A549 (cell line): Measurements from ENCODE around the gene CMKLR1. TPM values are rescaled to one million over a fixed set of nuclear protein-coding genes. Genes with fewer than 3 reads are reported as not detected.

ENCODE experiments used
- ATAC-seq, 2 experiments: fragments of 200-7000 bp in 1 of 2; fragments of >200 bp in 1 of 2; cut with Nextera tagmentation in 1 of 2; cut with Tn5 transposase in 1 of 2; 3 replicates each; pipeline versions ENCODE4 v1.8.0 to v1.9.1; 2018 to 2020; ENCODE audit warnings: mild to moderate bottlenecking in 1 of 2, moderate library complexity in 1 of 2
- CTCF ChIA-PET: fragments of 300-600 bp; sonication (Branson Sonifier 250); formaldehyde crosslinking; extraction: SDS; loops from one replicate; lab custom pipeline; 2021; ENCODE audit warnings: antibody characterized with exemption, inconsistent platforms; lab: Yijun Ruan, JAX
- POLR2A ChIA-PET: fragments of 350-600 bp; formaldehyde crosslinking; extraction: SDS; loops from one replicate; lab custom pipeline; 2021; ENCODE audit warnings: antibody characterized with exemption, inconsistent platforms; lab: Yijun Ruan, JAX
- DNase-seq, 2 experiments: peaks; one replicate each; pipeline versions ENCODE4 v3.0.0 to v3.0.0-alpha.2; 2011 to 2016; ENCODE audit warnings: low read depth in 1 of 2, low spot score in 1 of 2
- FAIRE-seq: peaks from 2 replicates; lab custom pipeline; 2011; peaks lifted over from hg19 to GRCh38; lab: Jason Lieb, UNC
- H3K27ac ChIP-seq, 2 experiments: fragments of >200 bp; sonication (Bioruptor Twin); formaldehyde crosslinking; 3 replicates each; pipeline ENCODE4 v1.5.1; 2016 to 2017
- H3K4me1 ChIP-seq: fragments of >200 bp; sonication (Bioruptor Twin); formaldehyde crosslinking; 3 replicates; pipeline ENCODE4 v1.6.1; 2016
- H3K4me2 ChIP-seq: fragments of >200 bp; sonication (Bioruptor Twin); formaldehyde crosslinking; 3 replicates; pipeline ENCODE4 v1.6.1; 2016
- H3K4me3 ChIP-seq: fragments of >200 bp; sonication (Bioruptor Twin); formaldehyde crosslinking; 3 replicates; pipeline ENCODE4 v1.5.1; 2016
- H3K9me3 ChIP-seq: fragments of >200 bp; sonication (Bioruptor Twin); formaldehyde crosslinking; 3 replicates; pipeline ENCODE4 v1.6.1; 2016
- BHLHE40 ChIP-seq: IDR thresholded peaks from 2 replicates; pipeline ENCODE4 v1.6.1; 2012; ENCODE audit warnings: low read depth, low read length, inconsistent platforms
- EHF ChIP-seq: fragments of 250-450 bp; sonication (Bioruptor Pico); IDR thresholded peaks from 2 replicates; pipeline ENCODE4 v1.5.0; 2020; ENCODE audit warnings: mild to moderate bottlenecking
- FOXS1 ChIP-seq: fragments of 250-450 bp; sonication (Bioruptor Pico); IDR thresholded peaks from 2 replicates; pipeline ENCODE4 v1.5.0; 2020; ENCODE audit warnings: mild to moderate bottlenecking, moderate library complexity
- HOXA7 ChIP-seq: fragments of 250-450 bp; sonication (Bioruptor Pico); IDR thresholded peaks from 2 replicates; pipeline ENCODE4 v1.5.0; 2020; ENCODE audit warnings: mild to moderate bottlenecking, moderate library complexity
- JUNB ChIP-seq: fragments of >200 bp; sonication (Bioruptor Twin); formaldehyde crosslinking; IDR thresholded peaks from 2 replicates; pipeline ENCODE4 v1.6.1; 2016
- MYC ChIP-seq: IDR thresholded peaks from 2 replicates; pipeline ENCODE4 v1.6.1; 2012; ENCODE audit warnings: mild to moderate bottlenecking, inconsistent platforms, low read length, improper control_type of control experiment, borderline replicate concordance
- NPAS2 ChIP-seq: fragments of 250-450 bp; sonication (Bioruptor Pico); IDR thresholded peaks from 2 replicates; pipeline ENCODE4 v1.8.0; 2022; ENCODE audit warnings: mild to moderate bottlenecking, moderate library complexity, borderline replicate concordance
- POLR2A ChIP-seq: IDR thresholded peaks from 2 replicates; pipeline ENCODE4 v1.6.1; 2012; ENCODE audit warnings: mild to moderate bottlenecking, low read length
- POLR2AphosphoS2 ChIP-seq: conservative IDR thresholded peaks from 2 replicates; pipeline ENCODE4 v1.6.1; 2012; ENCODE audit warnings: low read length, improper control_type of control experiment, inconsistent platforms
- RFX5 ChIP-seq: fragments of 450-650 bp; IDR thresholded peaks from 2 replicates; pipeline ENCODE4 v1.7.1; 2014; ENCODE audit warnings: antibody characterized with exemption, mild to moderate bottlenecking, moderate library complexity
- RNF2 ChIP-seq: fragments of 200-600 bp; sonication (generic); IDR thresholded peaks from 2 replicates; pipeline ENCODE4 v1.6.1; 2016; ENCODE audit warnings: low read depth, mild to moderate bottlenecking, antibody characterized with exemption, moderate library complexity, borderline replicate concordance
- TFCP2L1 ChIP-seq: fragments of 250-450 bp; sonication (Bioruptor Pico); IDR thresholded peaks from 2 replicates; pipeline ENCODE4 v1.5.0; 2021; ENCODE audit warnings: mild to moderate bottlenecking
- ZNF302 ChIP-seq: fragments of 250-450 bp; sonication (Bioruptor Pico); IDR thresholded peaks from 2 replicates; pipeline ENCODE4 v1.9.0; 2021; ENCODE audit warnings: inconsistent platforms, mild to moderate bottlenecking, moderate library complexity
- WGBS: methylation state at CpG from one replicate; pipeline ENCODE4 v1.1.6; 2017; ENCODE audit errors: missing lambda C conversion rate; 5-methylcytosine and 5-hydroxymethylcytosine counted together
- polyA plus RNA-seq, 4 experiments: library from polyadenylated mRNA; depleted of rRNA in 3 of 4; stranded (reverse); fragments of >200 nt; fragmentation: RNase III in 1 of 4; extraction: RNeasy Plus Mini Kit Qiagen cat#74134 plus additional on column Dnase treatment in 1 of 4; gene quantifications; 2 replicates in 3 of 4; 3 replicates in 1 of 4; pipeline ENCODE4 v1.2.3, GENCODE V29; 2011 to 2017
- TF ChIP-seq, protein P1 (sequence below): IDR thresholded peaks from 2 replicates; pipeline ENCODE4 v1.6.1; 2012
- TF ChIP-seq, protein P2 (sequence below): fragments of 250-450 bp; sonication (Bioruptor Pico); IDR thresholded peaks from 2 replicates; pipeline ENCODE4 v1.5.0; 2020; ENCODE audit warnings: low read depth, mild to moderate bottlenecking, moderate library complexity
- TF ChIP-seq, protein P3 (sequence below): fragments of >200 bp; sonication (Bioruptor Twin); formaldehyde crosslinking; IDR thresholded peaks from 2 replicates; pipeline ENCODE4 v1.6.1; 2016
- TF ChIP-seq, protein P4 (sequence below): fragments of >200 bp; sonication (Bioruptor Twin); formaldehyde crosslinking; IDR thresholded peaks from 3 replicates; pipeline ENCODE4 v1.6.1; 2016
- TF ChIP-seq, protein P5 (sequence below): fragments of 150-350 bp; IDR thresholded peaks from 2 replicates; pipeline ENCODE4 v1.6.1; 2014; ENCODE audit warnings: low read depth, mild to moderate bottlenecking, low read length
- TF ChIP-seq, protein P6 (sequence below): fragments of 450-650 bp; IDR thresholded peaks from 2 replicates; pipeline ENCODE4 v1.6.1; 2014; ENCODE audit warnings: antibody characterized with exemption
- TF ChIP-seq, protein P7 (sequence below): IDR thresholded peaks from 2 replicates; pipeline ENCODE4 v1.6.1; 2012

CMKLR1 gene
- polyA plus RNA-seq, 2 of the 4 experiments (the other 2 are of a cell fraction), result not detected

DNA sequence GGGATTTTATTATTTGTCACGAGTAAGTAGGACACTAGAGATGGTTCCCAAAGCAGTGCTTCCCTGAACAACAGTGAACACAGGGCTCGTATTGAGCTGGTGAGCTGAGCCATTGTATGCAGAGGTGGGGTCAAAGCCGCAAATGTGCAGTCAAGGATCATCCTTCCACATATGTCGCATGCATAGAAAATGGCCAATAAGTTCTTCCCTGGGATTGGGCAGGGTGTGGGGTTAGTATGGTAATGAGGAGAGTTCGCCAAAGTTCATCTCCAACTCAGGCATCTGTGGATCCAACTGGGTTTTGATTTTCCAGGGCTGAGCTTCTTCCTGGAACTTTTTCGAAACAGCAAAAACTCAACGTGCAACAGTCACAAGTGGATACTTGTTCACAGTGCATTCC is 86.6 kb downstream of the CMKLR1 start:
- DNase-seq (no peak), ATAC-seq (no peak), FAIRE-seq (no peak)
- Histone ChIP-seq H3K4me2 (no peak overlapping the region), H3K9me3 (no peaks in the 10 kb centered on the region), H3K27ac (no peak overlapping the region), H3K4me1 (no peaks in the 10 kb centered on the region), H3K4me3 (no peak overlapping the region)
- ChIA-PET POLR2A (no interaction called here), CTCF (interaction anchor here (1.0 kb wide), 1 partner anchor 258 kb away, joined by 3 read pairs; no protein-coding TSS in a partner anchor)
- TF ChIP-seq ZNF302 (no peak), TFCP2L1 (CRISPR knock-in tag) (no peak), RNF2 (no peak), JUNB (no peak), NPAS2 (CRISPR knock-in tag) (no peak), BHLHE40 (no peak), RFX5 (no peak), HOXA7 (CRISPR knock-in tag) (no peak)
- TF ChIP-seq, protein P1, sequence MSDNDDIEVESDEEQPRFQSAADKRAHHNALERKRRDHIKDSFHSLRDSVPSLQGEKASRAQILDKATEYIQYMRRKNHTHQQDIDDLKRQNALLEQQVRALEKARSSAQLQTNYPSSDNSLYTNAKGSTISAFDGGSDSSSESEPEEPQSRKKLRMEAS, result no peak
- TF ChIP-seq, protein P2, sequence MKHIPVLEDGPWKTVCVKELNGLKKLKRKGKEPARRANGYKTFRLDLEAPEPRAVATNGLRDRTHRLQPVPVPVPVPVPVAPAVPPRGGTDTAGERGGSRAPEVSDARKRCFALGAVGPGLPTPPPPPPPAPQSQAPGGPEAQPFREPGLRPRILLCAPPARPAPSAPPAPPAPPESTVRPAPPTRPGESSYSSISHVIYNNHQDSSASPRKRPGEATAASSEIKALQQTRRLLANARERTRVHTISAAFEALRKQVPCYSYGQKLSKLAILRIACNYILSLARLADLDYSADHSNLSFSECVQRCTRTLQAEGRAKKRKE (CRISPR knock-in tag), result no peak
- 14% methylated on average over 7 of the region's 7 CpGs for WGBS

DNA sequence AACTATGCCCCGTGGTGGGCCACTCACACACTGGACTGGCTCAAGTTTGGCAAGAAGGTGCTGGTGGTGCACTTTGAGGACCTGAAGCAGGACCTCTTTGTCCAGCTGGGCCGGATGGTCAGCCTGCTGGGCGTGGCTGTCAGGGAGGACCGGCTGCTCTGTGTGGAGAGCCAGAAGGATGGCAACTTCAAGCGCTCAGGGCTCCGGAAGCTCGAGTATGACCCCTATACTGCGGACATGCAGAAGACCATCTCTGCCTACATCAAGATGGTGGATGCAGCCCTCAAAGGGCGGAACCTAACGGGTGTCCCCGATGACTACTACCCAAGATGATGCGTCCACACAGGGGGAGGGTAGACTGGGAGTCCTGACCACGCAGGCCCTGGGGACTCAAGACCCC is 91.1 kb downstream of the CMKLR1 start:
- no peak for TF ChIP-seq HOXA7 (CRISPR knock-in tag)
- TF ChIP-seq, protein P3, sequence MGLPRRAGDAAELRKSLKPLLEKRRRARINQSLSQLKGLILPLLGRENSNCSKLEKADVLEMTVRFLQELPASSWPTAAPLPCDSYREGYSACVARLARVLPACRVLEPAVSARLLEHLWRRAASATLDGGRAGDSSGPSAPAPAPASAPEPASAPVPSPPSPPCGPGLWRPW, result no peak
- no peak for TF ChIP-seq MYC
- TF ChIP-seq POLR2AphosphoS2, result no peak
- TF ChIP-seq, protein P4, sequence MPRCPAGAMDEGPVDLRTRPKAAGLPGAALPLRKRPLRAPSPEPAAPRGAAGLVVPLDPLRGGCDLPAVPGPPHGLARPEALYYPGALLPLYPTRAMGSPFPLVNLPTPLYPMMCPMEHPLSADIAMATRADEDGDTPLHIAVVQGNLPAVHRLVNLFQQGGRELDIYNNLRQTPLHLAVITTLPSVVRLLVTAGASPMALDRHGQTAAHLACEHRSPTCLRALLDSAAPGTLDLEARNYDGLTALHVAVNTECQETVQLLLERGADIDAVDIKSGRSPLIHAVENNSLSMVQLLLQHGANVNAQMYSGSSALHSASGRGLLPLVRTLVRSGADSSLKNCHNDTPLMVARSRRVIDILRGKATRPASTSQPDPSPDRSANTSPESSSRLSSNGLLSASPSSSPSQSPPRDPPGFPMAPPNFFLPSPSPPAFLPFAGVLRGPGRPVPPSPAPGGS, result no peak
- TF ChIP-seq, protein P5, sequence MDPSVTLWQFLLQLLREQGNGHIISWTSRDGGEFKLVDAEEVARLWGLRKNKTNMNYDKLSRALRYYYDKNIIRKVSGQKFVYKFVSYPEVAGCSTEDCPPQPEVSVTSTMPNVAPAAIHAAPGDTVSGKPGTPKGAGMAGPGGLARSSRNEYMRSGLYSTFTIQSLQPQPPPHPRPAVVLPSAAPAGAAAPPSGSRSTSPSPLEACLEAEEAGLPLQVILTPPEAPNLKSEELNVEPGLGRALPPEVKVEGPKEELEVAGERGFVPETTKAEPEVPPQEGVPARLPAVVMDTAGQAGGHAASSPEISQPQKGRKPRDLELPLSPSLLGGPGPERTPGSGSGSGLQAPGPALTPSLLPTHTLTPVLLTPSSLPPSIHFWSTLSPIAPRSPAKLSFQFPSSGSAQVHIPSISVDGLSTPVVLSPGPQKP, result no peak
- TF ChIP-seq POLR2A, result no peak
- no peak for TF ChIP-seq NPAS2 (CRISPR knock-in tag)
- no peak for TF ChIP-seq EHF (CRISPR knock-in tag)
- TF ChIP-seq, protein P6, sequence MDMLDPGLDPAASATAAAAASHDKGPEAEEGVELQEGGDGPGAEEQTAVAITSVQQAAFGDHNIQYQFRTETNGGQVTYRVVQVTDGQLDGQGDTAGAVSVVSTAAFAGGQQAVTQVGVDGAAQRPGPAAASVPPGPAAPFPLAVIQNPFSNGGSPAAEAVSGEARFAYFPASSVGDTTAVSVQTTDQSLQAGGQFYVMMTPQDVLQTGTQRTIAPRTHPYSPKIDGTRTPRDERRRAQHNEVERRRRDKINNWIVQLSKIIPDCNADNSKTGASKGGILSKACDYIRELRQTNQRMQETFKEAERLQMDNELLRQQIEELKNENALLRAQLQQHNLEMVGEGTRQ, result no peak
- TF ChIP-seq, protein P7, sequence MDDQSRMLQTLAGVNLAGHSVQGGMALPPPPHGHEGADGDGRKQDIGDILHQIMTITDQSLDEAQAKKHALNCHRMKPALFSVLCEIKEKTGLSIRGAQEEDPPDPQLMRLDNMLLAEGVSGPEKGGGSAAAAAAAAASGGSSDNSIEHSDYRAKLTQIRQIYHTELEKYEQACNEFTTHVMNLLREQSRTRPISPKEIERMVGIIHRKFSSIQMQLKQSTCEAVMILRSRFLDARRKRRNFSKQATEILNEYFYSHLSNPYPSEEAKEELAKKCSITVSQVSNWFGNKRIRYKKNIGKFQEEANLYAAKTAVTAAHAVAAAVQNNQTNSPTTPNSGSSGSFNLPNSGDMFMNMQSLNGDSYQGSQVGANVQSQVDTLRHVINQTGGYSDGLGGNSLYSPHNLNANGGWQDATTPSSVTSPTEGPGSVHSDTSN, result no peak
- no peak for TF ChIP-seq BHLHE40
- TF ChIP-seq FOXS1 (CRISPR knock-in tag), result no peak
- Histone ChIP-seq H3K4me1 (no peaks in the 10 kb centered on the region), H3K4me3 (no peak overlapping the region), H3K4me2 (no peak overlapping the region), H3K27ac (no peak overlapping the region), H3K9me3 (no peaks in the 10 kb centered on the region)
- FAIRE-seq (no peak), ATAC-seq (no peak), DNase-seq (no peak)
- ChIA-PET POLR2A (no interaction called here), CTCF (no interaction called here)
- 14% methylated on average over 13 of the region's 13 CpGs for WGBS
